IMR-90 (cell line): ENCODE results near the gene GRB14. TPM values are rescaled to one million over a fixed set of nuclear protein-coding genes. Genes with fewer than 3 reads are reported as not detected.

ENCODE experiments used
- ATAC-seq: fragments of 200-7000 bp; cut with Tn5 transposase; 2 replicates; pipeline ENCODE4 v1.9.1; 2020; ENCODE audit warnings: low read depth, mild to moderate bottlenecking, moderate library complexity
- BruUV-seq: library from RNA; stranded (reverse); fragments of 400-500 nt; replicated peaks from 2 replicates; lab custom pipeline; 2021; lab: Mats Ljungman, UMichigan
- CTCF ChIA-PET: fragments of 300-600 bp; formaldehyde crosslinking; extraction: SDS; loops from one replicate; lab custom pipeline; 2021; ENCODE audit warnings: antibody characterized with exemption; lab: Yijun Ruan, JAX
- POLR2A ChIA-PET: fragments of 300-600 bp; sonication (Branson Sonifier 250); formaldehyde crosslinking; loops from one replicate; lab custom pipeline; 2022; ENCODE audit warnings: antibody characterized with exemption; ENCODE audit not compliant: unreplicated experiment; lab: Charles Lee
- DNase-seq: peaks from one replicate; pipeline ENCODE4 v3.0.0; 2013
- H2AFZ ChIP-seq: replicated peaks from 2 replicates; pipeline ENCODE3; 2013; ENCODE audit warnings: low read length, mild to moderate bottlenecking; ENCODE audit not compliant: poor library complexity
- H2AK5ac ChIP-seq: 2 replicates; pipeline ENCODE4 v1.6.1; 2013; ENCODE audit warnings: low read depth, low read length, inconsistent platforms
- H2AK9ac ChIP-seq: replicated peaks from 2 replicates; pipeline ENCODE3; 2013; ENCODE audit warnings: mild to moderate bottlenecking, low read depth, low read length, moderate library complexity; ENCODE audit not compliant: poor library complexity
- H2BK120ac ChIP-seq: 2 replicates; pipeline ENCODE4 v1.6.1; 2013; ENCODE audit warnings: low read depth, low read length, inconsistent platforms
- H2BK15ac ChIP-seq: 3 replicates; pipeline ENCODE4 v1.6.1; 2013; ENCODE audit warnings: low read depth, low read length, inconsistent platforms
- H2BK20ac ChIP-seq: 2 replicates; pipeline ENCODE4 v1.6.1; 2013; ENCODE audit warnings: low read depth, mild to moderate bottlenecking, inconsistent platforms, low read length, moderate library complexity
- H2BK5ac ChIP-seq: 2 replicates; pipeline ENCODE4 v1.6.1; 2013; ENCODE audit warnings: mild to moderate bottlenecking, low read depth, low read length, inconsistent platforms; ENCODE audit not compliant: poor library complexity, severe bottlenecking
- H3K14ac ChIP-seq: replicated peaks from 2 replicates; pipeline ENCODE4 v1.6.1; 2013; ENCODE audit warnings: low read depth, low read length, inconsistent platforms
- H3K18ac ChIP-seq: 2 replicates; pipeline ENCODE4 v1.6.1; 2013; ENCODE audit warnings: low read depth, low read length, control low read depth
- H3K23ac ChIP-seq: 2 replicates; pipeline ENCODE4 v1.6.1; 2013; ENCODE audit warnings: low read depth, low read length, inconsistent platforms
- H3K27ac ChIP-seq: 2 replicates; pipeline ENCODE4 v1.5.1; 2013; ENCODE audit warnings: mild to moderate bottlenecking, control low read depth, low read length; ENCODE audit not compliant: insufficient read depth
- H3K27me3 ChIP-seq: 2 replicates; pipeline ENCODE4 v1.6.1; 2013; ENCODE audit warnings: low read length; ENCODE audit not compliant: control insufficient read depth, insufficient read depth
- H3K36me3 ChIP-seq: 2 replicates; pipeline ENCODE4 v1.6.1; 2013; ENCODE audit warnings: low read length, mixed read lengths; ENCODE audit not compliant: control insufficient read depth, insufficient read depth
- H3K4ac ChIP-seq: 2 replicates; pipeline ENCODE4 v1.6.1; 2013; ENCODE audit warnings: low read depth, low read length, inconsistent platforms
- H3K4me1 ChIP-seq: 2 replicates; pipeline ENCODE4 v1.6.1; 2013; ENCODE audit warnings: low read length, mixed read lengths; ENCODE audit not compliant: control insufficient read depth, insufficient read depth
- H3K4me2 ChIP-seq: 2 replicates; pipeline ENCODE4 v1.6.1; 2013; ENCODE audit warnings: low read depth, mild to moderate bottlenecking, control low read depth, low read length, moderate library complexity
- H3K4me3 ChIP-seq: 2 replicates; pipeline ENCODE4 v1.5.1; 2013; ENCODE audit warnings: low read depth, mild to moderate bottlenecking, control low read depth, low read length, moderate library complexity; ENCODE audit not compliant: insufficient read depth
- H3K56ac ChIP-seq: 2 replicates; pipeline ENCODE4 v1.6.1; 2013; ENCODE audit warnings: low read length, inconsistent platforms; ENCODE audit not compliant: insufficient read depth; ENCODE audit errors: extremely low read depth
- H3K79me1 ChIP-seq, 2 experiments: 2 replicates each; pipeline ENCODE4 v1.6.1; 2013; ENCODE audit warnings: low read length in 2 of 2, inconsistent platforms in 1 of 2, low read depth in 1 of 2
- H3K9ac ChIP-seq: 2 replicates; pipeline ENCODE4 v1.6.1; 2013; ENCODE audit warnings: low read depth, low read length, control low read depth
- H3K9me1 ChIP-seq: 2 replicates; pipeline ENCODE4 v1.6.1; 2013; ENCODE audit warnings: low read length, inconsistent platforms; ENCODE audit not compliant: insufficient read depth
- H3K9me3 ChIP-seq: 2 replicates; pipeline ENCODE4 v1.6.1; 2013; ENCODE audit warnings: low read length; ENCODE audit not compliant: control insufficient read depth, insufficient read depth
- H4K20me1 ChIP-seq: 2 replicates; pipeline ENCODE4 v1.6.1; 2013; ENCODE audit warnings: low read length, inconsistent platforms; ENCODE audit not compliant: insufficient read depth
- H4K5ac ChIP-seq: 2 replicates; pipeline ENCODE4 v1.6.1; 2013; ENCODE audit warnings: mild to moderate bottlenecking, low read depth, low read length, control low read depth
- H4K8ac ChIP-seq, 2 experiments: 2 replicates each; pipeline ENCODE4 v1.6.1; 2013; ENCODE audit warnings: low read depth in 2 of 2, low read length in 2 of 2, control low read depth in 1 of 2, inconsistent platforms in 1 of 2
- H4K91ac ChIP-seq: 2 replicates; pipeline ENCODE4 v1.6.1; 2013; ENCODE audit warnings: low read depth, low read length, inconsistent platforms; ENCODE audit not compliant: insufficient read depth
- CTCF ChIP-seq: conservative IDR thresholded peaks from 2 replicates; pipeline ENCODE4 v1.5.1; 2012; ENCODE audit warnings: mild to moderate bottlenecking, low read depth, low read length, improper control_type of control experiment
- WGBS, 2 experiments: methylation state at CpG; one replicate each; pipeline versions ENCODE4 v1.1.5 to v1.1.7; 2013; ENCODE audit warnings: missing lambda C conversion rate in 2 of 2; ENCODE audit not compliant: insufficient read length in 1 of 2; ENCODE audit errors: extremely low coverage in 2 of 2; 5-methylcytosine and 5-hydroxymethylcytosine counted together
- dilution Hi-C: fragments of 300-500 bp; cut with HindIII; formaldehyde crosslinking; loops from one replicate; pipeline ENCODE4 v1.14.3; 2018; ENCODE audit warnings: low sequenced_read_pairs; ENCODE audit not compliant: unreplicated experiment
- in situ Hi-C: fragments of 300-500 bp; cut with MboI; formaldehyde crosslinking; loops from 3 replicates; pipeline ENCODE4 v1.14.3; 2019; ENCODE audit warnings: low sequenced_read_pairs, inconsistent platforms, mixed read lengths
- intact Hi-C: fragments of 100-400 bp; cut with micrococcal nuclease; formaldehyde crosslinking; loops from 2 replicates; pipeline ENCODE4 v1.10.0; 2022
- polyA plus RNA-seq, 3 experiments: library from polyadenylated mRNA; depleted of rRNA; stranded (reverse); fragments of >200 nt; gene quantifications; 2 replicates each; pipeline ENCODE4 v1.2.3, GENCODE V29; 2012; ENCODE audit warnings: low replicate concordance in 1 of 3
- total RNA-seq: library from RNA; depleted of rRNA; stranded (reverse); fragments of >200 nt; gene quantifications from 2 replicates; pipeline ENCODE4 v1.2.3, GENCODE V29; 2012

The GRB14 gene
- total and polyA plus RNA-seq, 2 of the 4 experiments (the other 2 are of a cell fraction): not detected

DNA sequence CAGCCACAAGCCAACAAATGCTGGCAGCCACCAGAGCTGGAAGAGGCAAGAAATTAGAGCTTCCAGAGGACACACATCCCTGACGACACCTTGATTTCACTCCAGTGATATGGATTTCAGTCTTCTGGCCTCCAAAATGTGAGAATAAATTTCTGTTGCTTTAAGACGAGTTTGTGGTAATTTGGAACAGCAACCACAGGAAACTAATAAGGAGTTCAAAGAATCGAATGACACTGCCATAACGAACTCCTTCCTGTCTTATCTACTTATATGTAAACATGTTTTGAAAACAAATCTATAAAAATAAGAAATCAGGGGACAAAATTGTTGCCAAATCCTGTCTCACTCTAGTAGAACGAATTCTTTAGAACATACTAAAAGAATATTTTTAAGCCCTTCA, 75.8 kb downstream of the GRB14 start:
- H2BK20ac ChIP-seq: no peak overlapping the region
- no peak overlapping the region for H3K23ac ChIP-seq
- dilution Hi-C loops: no loop called here
- no peak overlapping the region for H3K4ac ChIP-seq
- no peak overlapping the region for H3K27ac ChIP-seq
- H4K8ac ChIP-seq: no peak overlapping the region
- no peak overlapping the region for H3K4me3 ChIP-seq
- WGBS, 2 experiments: no CpG with 5 or more reads among the region's 5 CpGs
- no peaks in the 10 kb centered on the region for H3K27me3 ChIP-seq
- H3K36me3 ChIP-seq: no peaks in the 10 kb centered on the region
- POLR2A ChIA-PET: no interaction called here
- no peaks in the 10 kb centered on the region for H3K9me3 ChIP-seq
- H3K4me2 ChIP-seq: no peak overlapping the region
- no peaks in the 10 kb centered on the region for H3K4me1 ChIP-seq
- H2BK120ac ChIP-seq: no peak overlapping the region
- no peak overlapping the region for H2BK15ac ChIP-seq
- DNase-seq (no peak), ATAC-seq (no peak)
- H3K56ac ChIP-seq: no peak overlapping the region
- no peaks in the 10 kb centered on the region for H3K79me1 ChIP-seq
- H3K18ac ChIP-seq: no peak overlapping the region
- TF ChIP-seq CTCF: no peak
- no peak overlapping the region for H4K91ac ChIP-seq
- BruUV-seq: no TSS peak
- no peaks in the 10 kb centered on the region for H4K20me1 ChIP-seq
- H2AK5ac ChIP-seq: no peak overlapping the region
- no peak overlapping the region for H2AFZ ChIP-seq
- no peak overlapping the region for H2AK9ac ChIP-seq
- intact Hi-C loops: loop anchor here (1.0 kb wide), 1 partner anchor 25 kb away; no protein-coding TSS in a partner anchor
- H2BK5ac ChIP-seq: no peak overlapping the region
- in situ Hi-C loops: no loop called here
- H3K9me1 ChIP-seq: no peaks in the 10 kb centered on the region
- H3K9ac ChIP-seq: no peak overlapping the region
- CTCF ChIA-PET: interaction anchor here (2.0 kb wide), 1 partner anchor 15 kb away, joined by 8 read pairs; no protein-coding TSS in a partner anchor
- H3K14ac ChIP-seq: no peak overlapping the region
- no peak overlapping the region for H4K5ac ChIP-seq
